ENCODE measurements around the gene RHOG.
"Not testable (repeated sequence)": the region's sequence is repeated elsewhere in the genome, so short reads cannot be mapped to it uniquely, and the experiment has no call there.

The RHOG gene

DNA sequence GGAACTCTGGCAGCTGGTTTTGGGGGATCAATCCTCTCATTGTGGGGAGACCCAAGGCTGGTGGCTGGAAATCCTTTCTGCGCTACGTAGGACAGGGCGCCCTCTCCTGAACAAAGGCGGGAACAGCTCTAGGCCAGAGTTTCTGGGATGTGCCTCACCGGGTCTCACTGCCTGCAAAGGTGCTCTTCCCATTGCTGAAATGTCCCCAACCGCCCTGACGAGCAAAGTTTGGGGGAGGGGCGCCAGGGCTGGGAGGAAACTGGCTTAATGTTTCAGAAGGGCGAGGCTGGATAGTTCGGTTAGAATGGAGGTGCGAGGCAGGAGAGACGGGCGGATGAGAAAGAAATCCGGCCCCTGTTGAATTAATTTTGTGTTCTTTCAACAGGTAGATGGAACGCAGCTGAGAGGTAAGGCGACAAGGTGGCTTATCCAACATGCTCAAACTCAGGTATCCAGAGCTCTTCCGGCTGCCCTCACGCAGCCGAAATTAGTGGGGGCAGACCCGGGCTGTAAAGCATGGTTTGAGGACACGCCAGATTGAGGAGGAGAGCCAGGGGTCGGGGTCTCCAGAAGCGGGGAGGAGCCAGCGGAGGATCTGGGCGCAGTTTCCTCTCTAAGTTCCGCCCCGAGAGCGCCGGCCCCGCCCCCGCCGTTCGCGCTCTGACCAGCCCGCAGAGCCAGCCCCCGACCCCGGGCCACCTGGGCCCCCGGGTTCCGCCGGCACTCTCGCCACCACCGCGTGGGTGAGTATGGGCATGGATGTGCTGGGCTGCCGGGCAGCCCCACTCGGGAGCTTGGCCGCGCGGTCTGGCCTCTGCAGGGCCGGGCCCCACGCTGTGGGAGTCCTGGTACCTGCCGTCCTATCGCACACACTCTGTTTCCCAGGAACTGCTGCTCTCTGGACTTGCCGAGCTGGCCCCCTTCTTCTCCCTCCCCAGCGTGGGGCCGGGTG is 32.6 kb downstream of the RHOG start, which contains the start of gene PGAP2:
Gene PGAP2 (plus strand): TSS at position 652 of the 952 bp plus-strand sequence. CDS start 2,700 bp downstream, outside the sequence.
- peak; percentile 30 to 52 for DNase-seq

DNA sequence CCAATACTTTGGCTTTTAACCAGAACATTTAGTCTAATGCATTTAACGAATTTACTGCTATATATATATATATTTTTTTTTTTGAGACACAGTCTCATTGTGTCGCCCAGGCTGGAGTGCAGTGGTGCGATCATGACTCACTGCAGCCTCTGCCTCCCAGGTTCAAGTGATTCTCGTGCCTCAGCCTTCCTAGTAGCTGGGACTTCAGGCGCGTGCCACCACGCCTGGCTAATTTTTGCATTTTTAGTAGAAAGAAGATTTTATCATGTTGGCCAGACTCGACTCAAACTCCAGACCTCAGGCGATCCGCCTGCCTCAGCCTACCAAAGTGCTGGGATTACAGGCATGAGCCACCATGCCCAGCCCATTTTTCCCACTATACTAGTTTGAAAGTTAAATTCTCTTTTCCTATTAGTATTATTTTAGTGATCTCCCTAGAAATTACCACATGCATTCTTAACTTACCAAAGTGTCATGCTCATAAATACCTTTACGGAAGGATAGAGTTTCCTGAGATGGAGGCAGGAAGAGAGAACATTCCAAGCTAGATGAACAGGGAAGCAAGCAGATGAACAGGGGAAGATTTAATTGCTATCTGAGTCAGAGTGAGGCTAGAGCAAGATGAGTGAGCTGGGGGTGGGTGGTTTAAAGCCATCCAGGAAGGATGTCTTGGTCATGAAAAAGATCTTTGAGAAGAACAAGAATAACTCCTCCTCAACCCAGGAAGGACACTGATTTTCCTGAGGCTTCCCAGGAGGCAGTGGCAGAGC is 36.8 kb downstream of the RHOG start:
- no peak for DNase-seq

DNA sequence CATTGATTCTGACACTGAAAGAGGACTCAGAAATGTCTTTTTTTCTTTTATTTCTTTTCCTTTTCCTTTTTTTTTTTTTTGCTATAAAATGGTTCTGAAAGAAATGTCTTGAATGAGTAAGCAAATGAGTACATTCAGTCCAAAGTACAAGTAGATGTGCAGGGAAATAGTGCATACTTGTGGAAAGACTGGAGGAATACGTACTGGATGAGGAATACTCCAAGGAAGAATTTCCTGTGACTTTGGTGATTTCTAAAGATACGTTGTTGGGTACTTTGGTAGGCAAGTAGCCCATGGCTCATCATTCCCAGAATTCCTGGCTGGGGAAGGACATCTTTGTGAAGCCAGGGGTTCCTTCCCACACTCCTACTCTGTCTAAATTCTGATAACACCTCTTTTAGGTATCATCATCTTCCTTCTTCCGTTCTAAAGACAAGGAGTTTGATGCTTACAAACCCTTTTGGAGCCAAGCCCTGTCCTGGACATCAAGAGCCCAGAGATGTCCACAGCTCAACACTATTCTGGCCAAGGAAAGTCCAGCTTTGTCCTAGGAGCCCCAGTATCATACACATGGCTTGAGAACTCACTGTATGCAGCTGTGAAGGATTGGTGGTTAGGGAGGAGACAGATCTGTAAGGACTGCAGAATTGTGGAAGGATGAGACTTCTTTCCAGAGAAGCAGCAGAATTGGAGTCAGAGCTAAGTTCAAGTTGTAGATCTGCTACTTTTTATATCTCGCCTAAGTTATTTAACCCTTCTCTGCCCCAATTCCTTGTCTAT is 38.6 kb downstream of the RHOG start:
- DNase-seq: no peak

DNA sequence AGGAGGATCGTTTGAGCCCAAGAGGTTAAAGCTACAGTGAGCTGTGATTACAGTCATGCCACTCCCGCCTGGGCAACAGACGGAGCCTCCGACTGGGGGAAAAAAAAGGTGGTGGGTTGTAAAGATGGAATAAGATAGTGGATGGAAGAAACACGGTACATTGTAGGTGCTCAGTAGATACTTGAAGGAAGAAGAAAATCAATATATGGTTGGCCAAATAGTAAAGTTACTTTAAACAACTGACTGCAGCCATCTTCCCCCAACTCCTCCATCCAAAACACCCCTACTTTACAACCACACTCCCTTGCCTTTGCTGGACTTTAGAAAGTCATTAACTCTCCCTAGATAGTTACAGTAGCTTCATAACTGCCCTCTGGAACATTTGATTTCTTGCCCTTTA is 40.9 kb downstream of the RHOG start:
- no peak for DNase-seq

DNA sequence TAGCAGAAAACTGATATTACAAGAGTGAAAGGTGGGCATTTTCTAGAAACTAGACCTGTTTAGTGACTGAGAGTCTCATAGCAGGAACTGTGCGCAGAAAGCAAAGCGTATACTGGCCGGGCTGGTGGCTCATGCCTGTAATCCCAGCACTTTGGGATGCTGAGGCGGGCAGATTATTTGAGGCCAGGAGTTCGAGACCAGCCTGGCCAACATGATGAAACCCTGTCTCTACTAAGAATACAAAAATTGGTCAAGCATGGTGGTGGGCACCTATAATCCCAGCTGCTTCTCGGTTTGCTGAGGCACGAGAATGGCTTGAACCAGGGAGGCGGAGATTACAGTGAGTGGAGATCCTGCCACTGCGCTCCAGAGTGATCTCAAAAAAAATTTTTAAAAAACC is 41.6 kb downstream of the RHOG start:
- DNase-seq: no peak

DNA sequence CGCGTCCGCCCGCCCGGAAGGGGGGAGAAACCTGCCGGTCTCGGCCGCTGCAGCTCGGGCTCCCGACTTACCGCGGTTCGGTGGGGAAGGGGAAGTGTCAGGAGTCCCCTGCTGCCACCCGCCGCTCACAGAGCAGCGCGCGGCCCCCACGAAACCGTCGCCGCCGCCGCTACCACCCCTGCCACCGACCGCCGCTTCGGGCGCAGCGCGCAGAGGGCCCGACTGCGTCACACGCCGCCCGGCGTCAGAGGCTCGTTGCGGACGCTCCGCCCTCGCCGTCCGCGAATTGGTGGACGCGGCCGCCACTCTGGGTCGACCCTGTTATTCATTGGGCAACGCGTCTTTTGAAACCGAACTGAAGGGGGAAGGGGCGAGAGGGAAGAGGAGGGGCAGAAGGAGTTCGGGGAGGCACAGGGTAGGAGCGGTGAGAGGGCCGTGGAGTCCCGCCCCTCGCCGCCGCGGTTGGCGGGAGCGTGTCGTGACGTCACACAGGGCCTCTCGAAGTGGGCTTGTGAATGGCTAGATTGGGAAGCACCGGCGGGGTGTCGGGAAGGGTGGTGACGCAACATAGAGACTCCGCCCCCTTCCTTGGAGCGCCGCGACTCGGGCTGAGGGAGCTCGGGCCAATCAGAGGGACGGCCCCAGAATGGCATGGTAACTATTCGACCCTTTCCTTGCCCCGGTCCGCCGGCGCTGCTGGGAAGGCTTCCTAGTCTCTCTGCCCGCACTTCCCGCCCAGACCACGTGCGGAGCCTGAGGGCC is 43.2 kb downstream of the RHOG start, which contains the start of gene NUP98:
Gene NUP98 (minus strand): TSS at position 226 of the 762 bp plus-strand sequence. CDS start 15,437 bp downstream, outside the sequence.
- peak; percentile 99 to 100 for DNase-seq

DNA sequence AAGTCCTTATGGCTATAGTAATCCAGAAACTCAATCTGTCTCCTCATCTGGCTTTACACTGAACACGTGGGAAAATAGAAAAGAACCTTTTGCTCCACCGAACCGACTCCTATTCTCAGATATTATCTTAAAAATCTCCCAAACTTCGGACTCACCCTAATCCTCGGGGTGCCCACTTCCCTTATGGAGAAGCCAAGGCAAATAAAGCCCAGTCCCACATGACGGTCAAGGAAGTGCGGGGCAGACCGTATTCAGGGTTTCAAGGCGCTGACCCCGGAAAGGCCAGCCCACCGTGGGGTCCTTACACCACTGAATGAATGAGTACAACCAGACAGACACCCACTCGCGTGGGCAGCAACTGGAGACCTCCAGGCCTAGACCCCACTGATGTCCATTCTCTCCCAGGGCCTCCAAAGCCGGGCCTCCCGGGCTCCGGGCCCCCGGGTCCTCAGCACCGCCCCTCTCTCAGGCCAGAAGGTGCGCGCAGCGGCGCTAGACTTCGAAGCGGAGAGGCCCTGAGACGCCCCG is 43.9 kb downstream of the RHOG start:
- peak in 1 of 2 experiments; percentile 46 for DNase-seq

GRCh38 chr11:3796346-3796745 is 44.4 kb downstream of the RHOG start:
- DNase-seq: no peak

- DNase-seq: no peak
Measured at GRCh38 chr11:3796002-3796311, 44.8 kb downstream of the RHOG start.

GRCh38 chr11:3795131-3796001 is 45.4 kb downstream of the RHOG start:
- DNase-seq: no peak

DNA sequence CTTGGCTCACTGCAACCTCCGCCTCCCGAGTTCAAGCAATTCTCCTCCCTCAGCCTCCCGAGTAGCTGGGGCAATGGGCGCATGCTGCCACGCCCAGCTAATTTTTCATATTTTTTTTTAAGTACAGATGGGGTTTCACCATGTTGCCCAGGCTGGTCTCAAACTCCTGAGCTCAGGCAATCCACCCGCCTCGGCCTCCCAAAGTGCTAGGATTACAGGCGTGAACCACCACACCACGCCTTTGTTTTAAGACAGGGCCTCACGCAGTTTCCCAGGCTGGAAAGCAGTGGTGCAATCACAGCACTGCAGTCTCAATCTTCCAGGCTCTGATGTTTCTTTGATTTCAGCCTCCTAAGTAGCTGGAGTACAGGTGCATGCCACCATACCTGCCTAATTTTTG is 46.4 kb downstream of the RHOG start:
- DNase-seq: not testable (repeated sequence)

GRCh38 chr11:3786781-3787428 is 53.9 kb downstream of the RHOG start:
- DNase-seq: no peak

- no peak for DNase-seq
Measured at GRCh38 chr11:3783611-3784010, 57.1 kb downstream of the RHOG start.

GRCh38 chr11:3782963-3783362 is 57.8 kb downstream of the RHOG start:
- no peak for DNase-seq

DNA sequence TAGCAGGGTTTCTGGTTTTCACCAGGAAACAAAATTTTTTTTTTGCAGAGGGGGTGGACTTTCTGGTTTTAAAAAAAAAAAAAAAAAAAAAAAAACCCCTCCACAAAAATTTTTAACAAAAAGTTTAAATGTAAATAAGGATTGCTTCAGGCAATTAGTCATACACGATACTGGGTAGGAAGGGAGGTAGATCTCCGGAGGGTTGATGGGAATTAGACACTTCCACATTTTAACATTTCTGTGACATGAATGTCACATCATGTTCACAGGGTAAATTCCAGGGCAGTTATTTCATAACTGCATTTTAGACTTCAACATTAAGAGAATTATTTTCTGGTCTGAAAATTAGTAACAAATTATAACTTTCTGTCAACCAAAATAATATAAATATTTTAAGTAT is 59.3 kb downstream of the RHOG start:
- DNase-seq: no peak

Data from NCI-H1930 (cell line).